ENCODE data around the gene SRC.

- TF ChIP-seq CTCF (IDR thresholded peaks at IDR 0.05) (no peak), EP300 (IDR thresholded peaks at IDR 0.05) (no peak)
Observed at GRCh38 chr20:37401930-37402675, 56.2 kb downstream of the SRC start.

Measured in tibial nerve (tissue), 4 donors.